Muscle of leg (tissue), 11 donors: ENCODE results near the gene KLK14. TPM values are rescaled to one million over a fixed set of nuclear protein-coding genes. Genes with fewer than 3 reads are reported as not detected.

Experiments used
- DNase-seq: peaks from one replicate; pipeline ENCODE4 v3.0.0; 2013
- H3K27ac ChIP-seq: one replicate; pipeline ENCODE4 v1.5.1; 2013; ENCODE audit warnings: mild to moderate bottlenecking, low read length, control low read depth
- H3K27me3 ChIP-seq: one replicate; pipeline ENCODE4 v1.6.1; 2013; ENCODE audit warnings: low read length; ENCODE audit not compliant: control insufficient read depth, insufficient read depth
- H3K36me3 ChIP-seq: one replicate; pipeline ENCODE4 v1.6.1; 2013; ENCODE audit warnings: low read length; ENCODE audit not compliant: control insufficient read depth, insufficient read depth
- H3K4me1 ChIP-seq: one replicate; pipeline ENCODE4 v1.6.1; 2013; ENCODE audit warnings: low read length; ENCODE audit not compliant: control insufficient read depth, insufficient read depth
- H3K4me3 ChIP-seq: one replicate; pipeline ENCODE4 v1.5.1; 2013; ENCODE audit warnings: low read length, control low read depth
- H3K9me3 ChIP-seq: replicated peaks from 2 replicates; pipeline ENCODE4 v1.6.1; 2013; ENCODE audit warnings: low read depth, low read length; ENCODE audit not compliant: control insufficient read depth
- WGBS: methylation state at CpG from one replicate; pipeline ENCODE4 v1.1.5; 2013; ENCODE audit warnings: missing lambda C conversion rate; ENCODE audit not compliant: insufficient coverage; 5-methylcytosine and 5-hydroxymethylcytosine counted together
- polyA plus RNA-seq, 8 donors: library from polyadenylated mRNA; unstranded; fragments of 120-200 nt; gene quantifications; one replicate each; pipeline versions ENCODE4 v1.2.1 to v1.2.3, GENCODE V29; 2013; ENCODE audit warnings: inconsistent platforms in 1 of 8, low replicate concordance in 1 of 8; ENCODE audit not compliant: insufficient read length in 8 of 8, insufficient read depth in 1 of 8
- total RNA-seq: library from RNA; stranded (reverse); fragments of 120-200 nt; gene quantifications from one replicate; pipeline ENCODE4 v1.2.4, GENCODE V29; 2013

Gene KLK14
- total and polyA plus RNA-seq, 9 donors: 0.28 to 0.52 (median 0.34) TPM; not detected in 4

DNA sequence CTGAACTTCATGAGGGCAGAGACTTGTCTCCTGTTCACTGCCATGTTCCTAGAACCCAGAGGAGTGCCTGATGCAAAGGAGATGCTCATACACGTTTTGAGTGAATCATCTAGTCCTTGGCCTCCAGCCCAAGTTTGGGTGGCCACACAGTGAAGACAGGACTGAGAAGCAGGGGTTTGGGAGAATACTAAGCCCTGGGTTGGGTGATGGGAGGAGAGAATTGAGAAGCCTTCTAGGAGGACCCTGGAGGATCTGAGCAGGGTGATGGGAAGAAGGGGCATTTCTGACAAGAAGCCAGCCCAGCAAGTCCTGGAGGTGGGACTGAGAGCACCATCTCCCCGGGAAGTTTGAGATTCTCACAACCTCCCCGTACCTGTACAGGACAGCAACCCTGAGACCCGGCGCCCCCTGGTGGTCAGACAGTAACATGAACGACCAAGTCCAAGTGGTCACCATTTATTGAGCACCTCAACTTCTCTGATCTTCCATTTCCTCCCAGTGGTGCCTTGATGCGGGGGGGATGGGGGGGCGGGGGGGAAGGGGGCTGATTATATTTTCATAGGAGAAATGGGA, 14.6 kb upstream of the KLK14 start:
- Histone ChIP-seq H3K27me3 (no peaks in the 10 kb centered on the region), H3K27ac (no peak overlapping the region), H3K36me3 (peaks cover 16% of the 10 kb centered on the region), H3K4me3 (no peak overlapping the region), H3K9me3 (no peaks in the 10 kb centered on the region), H3K4me1 (no peaks in the 10 kb centered on the region)
- WGBS: 0% methylated on average over 2 of the region's 8 CpGs
- no peak for DNase-seq

DNA sequence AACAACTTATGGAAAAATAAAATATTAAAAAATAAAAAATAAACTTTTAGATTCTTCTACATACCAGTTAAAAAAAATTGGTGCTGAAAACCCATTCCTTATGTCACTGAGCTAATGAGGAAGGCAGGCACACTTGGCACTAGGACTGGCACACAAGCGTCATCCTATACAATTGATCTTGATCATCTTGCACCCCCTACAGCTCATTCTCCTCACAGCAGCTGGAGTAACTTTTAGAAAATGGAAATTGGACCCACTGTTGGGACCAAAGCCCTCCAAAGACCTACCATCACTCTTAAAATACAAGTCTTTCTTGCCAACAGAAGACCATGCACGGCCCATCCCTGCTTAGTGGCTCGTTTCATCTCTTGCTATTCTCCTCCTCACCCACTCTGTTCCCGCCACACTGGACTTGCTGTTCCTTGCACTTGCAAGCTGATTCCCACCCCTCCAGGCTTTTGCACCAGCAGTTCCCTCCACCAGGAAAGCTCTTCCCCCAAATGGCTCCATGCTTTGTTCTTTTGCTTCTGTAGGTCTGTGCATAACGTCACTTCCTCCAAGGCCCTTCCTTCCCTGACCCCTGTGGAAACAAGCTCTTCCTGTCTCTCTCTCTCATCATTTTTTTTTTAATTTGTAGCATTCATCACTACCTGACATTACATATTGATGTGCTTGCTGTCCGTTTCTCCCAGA, 13.9 kb upstream of the KLK14 start:
- Histone ChIP-seq H3K9me3 (no peaks in the 10 kb centered on the region), H3K4me3 (no peak overlapping the region), H3K27me3 (no peaks in the 10 kb centered on the region), H3K27ac (no peak overlapping the region), H3K4me1 (no peaks in the 10 kb centered on the region), H3K36me3 (peaks cover 13% of the 10 kb centered on the region)
- no peak for DNase-seq
- WGBS: 73% methylated on average over 4 of the region's 6 CpGs

DNA sequence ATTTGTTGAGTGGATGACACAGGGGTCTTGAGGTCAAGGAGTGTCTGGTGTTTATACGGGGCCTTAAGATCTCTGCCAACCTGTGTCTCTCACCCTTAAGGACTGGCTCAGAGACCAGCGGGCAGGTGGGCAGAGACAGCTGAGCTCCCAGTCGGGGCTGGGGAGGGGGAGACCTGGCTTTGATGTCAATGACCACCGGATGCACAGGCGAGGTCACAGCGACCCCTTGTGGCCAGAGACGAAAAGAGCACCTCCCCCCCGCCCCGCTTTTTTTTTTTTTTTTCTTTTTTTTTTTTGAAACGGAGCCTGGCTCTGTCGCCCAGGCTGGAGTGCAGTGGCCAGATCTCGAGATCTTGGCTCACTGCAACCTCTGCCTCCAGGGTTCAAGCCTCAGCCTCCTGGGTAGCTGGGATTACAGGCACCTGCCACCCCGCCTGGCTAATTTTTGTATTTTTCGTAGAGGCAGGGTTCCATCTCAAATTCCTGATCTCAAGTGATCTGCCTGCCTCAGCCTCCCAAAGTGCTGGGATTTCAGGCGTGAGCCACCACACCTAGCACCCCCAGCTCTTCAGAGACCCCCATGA, 12.1 kb upstream of the KLK14 start:
- no peak overlapping the region for H3K4me3 ChIP-seq
- no peaks in the 10 kb centered on the region for H3K9me3 ChIP-seq
- no peaks in the 10 kb centered on the region for H3K27me3 ChIP-seq
- H3K27ac ChIP-seq: no peak overlapping the region
- H3K36me3 ChIP-seq: peaks cover 4% of the 10 kb centered on the region
- WGBS: 25% methylated on average over 5 of the region's 15 CpGs
- DNase-seq: no peak
- no peaks in the 10 kb centered on the region for H3K4me1 ChIP-seq

DNA sequence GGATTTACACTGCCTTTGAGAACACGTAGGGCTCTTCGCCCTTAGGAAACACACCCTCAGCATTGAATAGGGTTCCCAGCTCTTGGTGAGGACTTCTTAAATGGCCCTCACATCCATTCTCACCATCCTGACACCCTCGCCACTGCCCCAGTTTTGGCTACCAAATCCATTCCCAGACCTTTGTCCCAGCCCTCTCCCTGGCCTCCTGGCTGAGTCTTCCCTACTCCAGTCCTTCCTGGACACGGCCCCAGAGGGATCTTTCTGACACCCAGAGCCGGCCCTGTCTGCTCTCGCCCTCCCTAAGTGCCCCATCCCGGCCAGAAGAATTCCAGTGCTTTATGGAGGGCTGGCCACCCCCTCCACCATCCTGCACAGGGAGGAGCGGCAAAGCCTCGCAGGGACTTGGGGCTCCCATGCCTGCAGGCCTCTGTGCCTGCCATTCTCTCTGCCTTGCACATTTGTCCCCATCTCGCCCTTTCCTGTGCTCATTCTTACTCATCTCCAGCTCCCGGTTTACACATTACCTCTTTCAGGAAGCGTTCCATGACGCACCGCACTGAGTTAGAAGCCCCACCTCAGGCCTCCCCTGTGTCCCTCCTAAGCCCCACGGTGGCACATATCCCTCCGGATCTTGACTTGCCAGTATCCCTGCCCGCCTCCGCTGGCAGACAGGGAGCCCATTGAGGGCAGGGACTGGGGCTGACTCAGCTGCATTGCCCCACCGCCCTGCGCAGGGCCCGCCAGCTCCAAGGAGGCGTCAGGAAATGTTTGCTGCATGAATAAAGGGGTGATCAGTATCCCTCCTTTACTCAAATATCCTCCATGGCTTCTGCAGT, 11.0 kb upstream of the KLK14 start:
- Histone ChIP-seq H3K9me3 (no peaks in the 10 kb centered on the region), H3K4me1 (no peaks in the 10 kb centered on the region), H3K36me3 (no peaks in the 10 kb centered on the region), H3K27ac (no peak overlapping the region), H3K27me3 (no peaks in the 10 kb centered on the region), H3K4me3 (no peak overlapping the region)
- 48% methylated on average over 18 of the region's 22 CpGs for WGBS
- no peak for DNase-seq

DNA sequence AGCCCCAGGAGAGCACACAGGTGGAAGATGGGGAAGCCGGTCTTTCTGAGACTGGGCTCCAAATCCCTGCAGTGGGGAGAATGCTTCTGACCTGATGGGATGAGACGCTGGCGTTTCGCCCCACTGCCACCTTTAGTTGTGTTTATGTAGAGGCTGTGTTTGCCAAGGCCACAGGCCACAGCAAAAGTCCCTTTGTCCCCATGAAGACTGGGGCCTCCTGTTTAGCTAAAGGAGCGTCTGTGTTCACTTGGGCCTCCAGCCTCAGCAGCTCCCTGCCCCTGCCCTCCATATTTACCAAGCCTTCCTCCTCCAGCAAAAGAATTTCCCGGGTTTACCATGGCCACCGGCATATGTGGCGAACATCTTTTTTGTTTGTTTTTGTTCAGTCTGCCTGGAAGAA, 10.4 kb upstream of the KLK14 start:
- H3K27me3 ChIP-seq: no peaks in the 10 kb centered on the region
- DNase-seq: no peak
- 72% methylated on average over 4 of the region's 8 CpGs for WGBS
- H3K27ac ChIP-seq: no peak overlapping the region
- H3K36me3 ChIP-seq: no peaks in the 10 kb centered on the region
- no peaks in the 10 kb centered on the region for H3K9me3 ChIP-seq
- H3K4me1 ChIP-seq: no peaks in the 10 kb centered on the region
- no peak overlapping the region for H3K4me3 ChIP-seq

DNA sequence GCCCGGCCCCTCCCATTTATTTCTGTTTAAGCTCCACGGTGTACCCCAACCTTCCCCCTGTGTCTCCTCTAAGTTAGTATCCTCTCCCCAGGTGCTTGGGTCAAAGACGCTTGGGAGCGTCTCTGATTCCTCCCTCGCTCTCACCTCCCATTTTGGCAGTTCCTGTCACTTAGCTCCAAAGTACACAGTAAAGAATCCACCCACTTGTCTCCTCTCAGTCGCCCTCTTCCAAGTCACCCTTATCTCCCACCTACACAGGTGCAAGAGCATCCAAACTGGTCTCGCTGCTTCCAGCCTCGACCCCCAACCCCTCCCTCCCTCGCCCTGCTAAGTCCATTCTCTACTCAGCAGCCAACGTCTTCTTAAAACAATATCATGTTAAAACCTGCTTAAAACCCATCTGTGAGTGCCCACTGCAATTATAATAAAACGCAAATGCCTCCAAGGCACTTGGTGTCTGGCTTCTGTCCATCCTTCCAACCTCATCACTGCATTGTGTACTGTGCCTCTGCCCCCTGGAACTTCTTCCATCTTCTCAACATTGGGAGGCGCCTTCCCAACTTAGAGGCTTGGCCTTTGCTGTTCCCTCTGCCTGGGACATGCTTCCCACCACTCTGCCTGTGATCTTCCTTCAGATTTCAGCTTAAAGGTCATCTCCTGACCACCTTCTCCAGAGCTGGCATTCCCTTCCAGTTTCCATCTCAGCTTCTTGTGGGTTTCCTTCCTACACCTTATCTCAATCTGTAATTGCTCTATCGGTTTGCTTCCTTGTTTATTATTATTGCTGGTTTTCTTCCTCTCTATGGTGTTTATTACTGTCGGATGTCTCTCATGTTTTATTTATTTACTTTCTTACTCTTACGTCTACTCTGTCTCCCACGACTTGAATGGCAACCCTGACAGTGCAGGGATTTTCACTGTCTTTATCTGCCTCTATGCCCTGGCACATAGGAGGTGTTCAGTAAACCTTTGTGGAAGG, 9.5 kb upstream of the KLK14 start:
- no peak overlapping the region for H3K27ac ChIP-seq
- H3K4me1 ChIP-seq: no peaks in the 10 kb centered on the region
- 65% methylated on average over 12 of the region's 16 CpGs for WGBS
- H3K4me3 ChIP-seq: no peak overlapping the region
- no peaks in the 10 kb centered on the region for H3K9me3 ChIP-seq
- H3K27me3 ChIP-seq: no peaks in the 10 kb centered on the region
- no peaks in the 10 kb centered on the region for H3K36me3 ChIP-seq
- no peak for DNase-seq

DNA sequence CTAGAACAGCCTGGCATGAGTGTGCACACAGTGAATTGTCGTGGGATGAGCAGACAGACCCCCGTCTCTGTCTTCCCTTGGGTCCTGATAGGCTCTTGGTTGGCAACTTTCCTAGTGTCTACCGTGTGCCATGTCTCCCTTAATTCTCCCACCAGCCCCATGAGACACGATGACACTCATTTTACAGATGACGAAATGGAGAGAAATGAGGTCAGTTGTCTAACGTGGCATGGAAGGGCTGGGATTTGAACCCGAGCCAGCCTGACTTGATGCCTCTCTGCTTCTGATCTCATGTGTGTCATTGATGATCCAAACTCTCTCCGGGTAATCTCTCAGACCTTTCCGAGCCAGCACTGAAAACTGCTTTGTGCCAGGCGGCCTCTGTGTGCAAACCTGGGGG, 8.4 kb upstream of the KLK14 start:
- no peak for DNase-seq
- Histone ChIP-seq H3K4me1 (no peaks in the 10 kb centered on the region), H3K27ac (no peak overlapping the region), H3K36me3 (no peaks in the 10 kb centered on the region), H3K27me3 (no peaks in the 10 kb centered on the region), H3K9me3 (no peaks in the 10 kb centered on the region), H3K4me3 (no peak overlapping the region)
- 72% methylated on average over 10 of the region's 10 CpGs for WGBS

DNA sequence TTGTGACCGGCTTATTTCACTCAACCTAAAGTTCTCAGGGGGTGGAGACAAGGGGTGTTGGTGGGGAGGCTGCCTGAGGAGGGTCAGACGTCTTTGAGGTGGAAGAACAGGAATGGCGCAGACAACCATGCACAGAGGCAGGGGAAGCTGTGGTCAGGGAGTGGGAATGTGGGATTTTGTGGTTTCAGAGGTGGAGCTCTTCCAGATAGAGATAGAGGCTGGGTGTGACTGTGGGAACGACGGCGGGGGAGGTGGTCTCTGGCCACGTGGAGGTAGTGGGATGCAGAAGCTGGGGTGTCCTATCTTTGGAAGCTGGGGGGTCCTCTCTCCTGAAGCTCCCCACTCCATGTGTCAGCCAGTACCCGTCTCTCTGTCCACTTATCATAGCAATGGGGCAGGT, 7.8 kb upstream of the KLK14 start:
- no peaks in the 10 kb centered on the region for H3K4me1 ChIP-seq
- DNase-seq: no peak
- H3K27me3 ChIP-seq: no peaks in the 10 kb centered on the region
- H3K27ac ChIP-seq: no peak overlapping the region
- no peaks in the 10 kb centered on the region for H3K9me3 ChIP-seq
- no peak overlapping the region for H3K4me3 ChIP-seq
- 48% methylated on average over 2 of the region's 8 CpGs for WGBS
- H3K36me3 ChIP-seq: no peaks in the 10 kb centered on the region

DNA sequence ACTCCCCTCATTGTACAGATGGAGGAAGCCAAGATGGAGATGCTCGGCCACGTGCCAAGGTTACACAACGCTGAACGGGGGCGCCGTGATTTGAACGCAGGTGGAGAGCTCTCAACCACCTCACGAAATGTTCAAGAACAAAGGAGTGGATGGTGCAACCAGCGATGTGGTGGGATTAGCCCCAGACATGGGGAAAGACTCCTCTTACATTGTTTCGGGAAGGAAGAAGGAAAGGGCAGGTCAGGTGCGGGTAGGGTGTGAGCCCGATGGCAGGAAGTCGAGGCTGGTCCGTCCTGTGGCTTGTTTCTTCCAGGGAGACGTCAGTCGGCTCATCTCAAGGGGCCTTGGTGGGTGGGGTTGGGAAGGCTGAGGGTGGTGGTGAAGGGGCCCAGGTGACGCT, 7.1 kb upstream of the KLK14 start:
- H3K9me3 ChIP-seq: no peaks in the 10 kb centered on the region
- H3K27me3 ChIP-seq: no peaks in the 10 kb centered on the region
- no peaks in the 10 kb centered on the region for H3K36me3 ChIP-seq
- WGBS: 80% methylated on average over 13 of the region's 17 CpGs
- DNase-seq: no peak
- no peak overlapping the region for H3K27ac ChIP-seq
- no peak overlapping the region for H3K4me3 ChIP-seq
- H3K4me1 ChIP-seq: no peaks in the 10 kb centered on the region
